GM12878 (cell line): ENCODE data around the gene FOXP1. TPM values are rescaled to one million over a fixed set of nuclear protein-coding genes. Genes with fewer than 3 reads are reported as not detected.

Experiments
- ATAC-seq: fragments of 200-7000 bp; cut with Tn5 transposase; 3 replicates; pipeline ENCODE4 v1.9.1; 2020; ENCODE audit warnings: mild to moderate bottlenecking, moderate library complexity
- BruUV-seq: library from RNA; stranded (reverse); fragments of 400-500 nt; replicated peaks from 2 replicates; lab custom pipeline; 2021; lab: Mats Ljungman, UMichigan
- CTCF ChIA-PET: fragments of 300-600 bp; sonication (Branson Sonifier 250); formaldehyde crosslinking; extraction: SDS; loops from one replicate; lab custom pipeline; 2021; ENCODE audit warnings: inconsistent platforms; lab: Yijun Ruan, JAX
- POLR2A ChIA-PET: fragments of 350-600 bp; formaldehyde crosslinking; extraction: SDS; loops from one replicate; lab custom pipeline; 2021; ENCODE audit warnings: inconsistent platforms; lab: Charles Lee
- RAD21 ChIA-PET: fragments of 300-600 bp; sonication (Branson Sonifier 250); formaldehyde crosslinking; loops from one replicate; lab custom pipeline; 2023; ENCODE audit warnings: antibody characterized with exemption; ENCODE audit not compliant: unreplicated experiment; lab: Charles Lee
- SMC1A ChIA-PET: fragments of 300-600 bp; sonication (Branson Sonifier 250); formaldehyde crosslinking; loops from one replicate; lab custom pipeline; 2023; ENCODE audit not compliant: unreplicated experiment, uncharacterized antibody; lab: Charles Lee
- DNase-seq: peaks from one replicate; pipeline ENCODE4 v3.0.0-alpha.2; 2011; ENCODE audit warnings: low read depth, low spot score
- FAIRE-seq: peaks from 3 replicates; lab custom pipeline; 2011; peaks lifted over from hg19 to GRCh38; lab: Jason Lieb, UNC
- H2AFZ ChIP-seq: 2 replicates; pipeline ENCODE4 v1.6.0; 2011; ENCODE audit warnings: low read depth, low read length, control low read depth; ENCODE audit not compliant: control insufficient read depth
- H3K27ac ChIP-seq: 2 replicates; pipeline ENCODE4 v1.5.1; 2011; ENCODE audit warnings: control low read depth; ENCODE audit not compliant: control insufficient read depth, insufficient read depth
- H3K27me3 ChIP-seq, 2 experiments: replicated peaks in 1 of 2; 2 replicates each; pipeline versions ENCODE4 v1.6.0 to v1.6.1; 2011; ENCODE audit warnings: low read length in 1 of 2; ENCODE audit not compliant: control insufficient read depth in 2 of 2, insufficient read depth in 2 of 2
- H3K36me3 ChIP-seq, 2 experiments: 2 replicates each; pipeline ENCODE4 v1.5.1; 2011; ENCODE audit warnings: low read length in 1 of 2; ENCODE audit not compliant: control insufficient read depth in 2 of 2, insufficient read depth in 2 of 2
- H3K4me1 ChIP-seq: 2 replicates; pipeline ENCODE4 v1.6.1; 2011; ENCODE audit warnings: mild to moderate bottlenecking, low read length, moderate library complexity, mixed read lengths; ENCODE audit not compliant: control insufficient read depth, insufficient read depth
- H3K4me2 ChIP-seq: 2 replicates; pipeline ENCODE4 v1.6.0; 2011; ENCODE audit warnings: control low read depth; ENCODE audit not compliant: control insufficient read depth, insufficient read depth
- H3K4me3 ChIP-seq: fragments of 200-600 bp; sonication (generic); 2 replicates; pipeline ENCODE4 v1.5.1; 2016
- H3K79me2 ChIP-seq: 2 replicates; pipeline ENCODE4 v1.6.0; 2011; ENCODE audit warnings: low read length; ENCODE audit not compliant: control insufficient read depth, insufficient read depth
- H3K9ac ChIP-seq: 2 replicates; pipeline ENCODE4 v1.8.0; 2011; ENCODE audit warnings: low read length, control low read depth, mixed read lengths; ENCODE audit not compliant: control insufficient read depth, insufficient read depth
- H3K9me3 ChIP-seq: replicated peaks from 3 replicates; pipeline ENCODE4 v1.5.1; 2011; ENCODE audit warnings: mild to moderate bottlenecking, low read length; ENCODE audit not compliant: control insufficient read depth, insufficient read depth
- H4K20me1 ChIP-seq: 2 replicates; pipeline ENCODE4 v1.6.0; 2011; ENCODE audit not compliant: control insufficient read depth, insufficient read depth
- E4F1 ChIP-seq: fragments of 450-650 bp; IDR thresholded peaks from 2 replicates; pipeline ENCODE4 v1.6.1; 2018; ENCODE audit warnings: borderline replicate concordance, mild to moderate bottlenecking; ENCODE audit not compliant: partially characterized antibody
- EGR1 ChIP-seq, 2 experiments: IDR thresholded peaks; 1 replicate in 1 of 2; 2 replicates in 1 of 2; pipeline ENCODE4 v1.6.1; 2011 to 2012; ENCODE audit warnings: low read depth in 2 of 2, low read length in 2 of 2, borderline replicate concordance in 1 of 2, mild to moderate bottlenecking in 1 of 2, moderate library complexity in 1 of 2
- MAX ChIP-seq: IDR thresholded peaks from 2 replicates; pipeline ENCODE4 v1.6.1; 2012; ENCODE audit warnings: low read depth, low read length, improper control_type of control experiment
- MEF2B ChIP-seq: fragments of 450-650 bp; IDR thresholded peaks from 2 replicates; pipeline ENCODE4 v1.6.1; 2018; ENCODE audit warnings: mild to moderate bottlenecking, moderate library complexity; ENCODE audit not compliant: partially characterized antibody, poor library complexity, severe bottlenecking
- PKNOX1 ChIP-seq: fragments of 450-650 bp; IDR thresholded peaks from 2 replicates; pipeline ENCODE4 v1.6.1; 2016; ENCODE audit warnings: mild to moderate bottlenecking
- POU2F2 ChIP-seq: IDR thresholded peaks from 3 replicates; pipeline ENCODE4 v1.6.1; 2011; ENCODE audit warnings: low read depth, mild to moderate bottlenecking, low read length, borderline replicate concordance
- RAD21 ChIP-seq: IDR thresholded peaks from 2 replicates; pipeline ENCODE4 v1.6.1; 2011; ENCODE audit warnings: mild to moderate bottlenecking, low read depth, low read length, moderate library complexity; ENCODE audit not compliant: insufficient read depth
- SMAD5 ChIP-seq: IDR thresholded peaks from 2 replicates; pipeline ENCODE4 v1.6.1; 2016; ENCODE audit warnings: antibody characterized with exemption, low read depth
- SMARCA5 ChIP-seq: fragments of 450-650 bp; IDR thresholded peaks from 2 replicates; pipeline ENCODE4 v1.6.1; 2017; ENCODE audit warnings: mild to moderate bottlenecking
- SPI1 ChIP-seq: IDR thresholded peaks from 2 replicates; pipeline ENCODE4 v1.6.1; 2011; ENCODE audit warnings: low read depth, mild to moderate bottlenecking, low read length, moderate library complexity, borderline replicate concordance; ENCODE audit not compliant: insufficient read depth
- SREBF1 ChIP-seq: IDR thresholded peaks from 2 replicates; pipeline ENCODE4 v1.6.1; 2012; ENCODE audit warnings: mild to moderate bottlenecking, low read length
- TCF12 ChIP-seq: IDR thresholded peaks from 2 replicates; pipeline ENCODE4 v1.6.1; 2011; ENCODE audit warnings: low read depth, mild to moderate bottlenecking, low read length
- ZNF592 ChIP-seq: fragments of 450-650 bp; IDR thresholded peaks from 2 replicates; pipeline ENCODE4 v1.6.1; 2017; ENCODE audit warnings: mild to moderate bottlenecking, moderate library complexity
- WGBS: methylation state at CpG from one replicate; pipeline ENCODE4 v1.1.6; 2016; ENCODE audit warnings: low lambda C conversion rate; ENCODE audit not compliant: insufficient replicate concordance, insufficient coverage; ENCODE audit errors: missing lambda C conversion rate; 5-methylcytosine and 5-hydroxymethylcytosine counted together
- in situ Hi-C: fragments of 300-500 bp; cut with MboI; formaldehyde crosslinking; loops from 9 replicates; pipeline ENCODE4 v1.14.3; 2018; ENCODE audit warnings: mixed read lengths
- intact Hi-C: fragments of 100-400 bp; cut with micrococcal nuclease; formaldehyde crosslinking; loops from one replicate; pipeline ENCODE4 v1.14.2; 2022; ENCODE audit not compliant: unreplicated experiment
- polyA plus RNA-seq, 11 experiments: library from polyadenylated mRNA; depleted of rRNA in 4 of 11; unstranded in 6 of 11; stranded (reverse) in 5 of 11; fragments of >200 nt; fragmentation: Nextera tagmentation in 4 of 11; fragmentation: Illumina TruSeq in 1 of 11; extraction: Ambion mirVana in 4 of 11; extraction: Trizol in 1 of 11; gene quantifications; 1 replicate in 1 of 11; 2 replicates in 10 of 11; pipeline versions ENCODE4 v1.2.1 to v1.2.3, GENCODE V29; 2011 to 2016; ENCODE audit warnings: inconsistent platforms in 2 of 11, missing spikeins in 2 of 11, low read depth in 1 of 11
- total RNA-seq, 4 experiments: library from RNA; depleted of rRNA in 3 of 4; stranded (reverse); fragments of >200 nt in 3 of 4; fragmentation: Illumina TruSeq in 1 of 4; extraction: Trizol in 1 of 4; gene quantifications; 2 replicates each; pipeline versions ENCODE4 v1.2.1 to v1.2.3, GENCODE V29; 2013 to 2021

Gene FOXP1
- total and polyA plus RNA-seq, 10 of the 15 experiments (the other 5 are each of a cell fraction or from before 2014, with no cell fraction given), result 0.05 to 1.6 (median 0.20) TPM; not detected in 1

- no peak for TF ChIP-seq ZNF592
- no peak for TF ChIP-seq SREBF1
- no peak for TF ChIP-seq PKNOX1
Measured at GRCh38 chr3:71406972-71407810, 176.3 kb downstream of the FOXP1 start (continued).

GRCh38 chr3:71402911-71403310 lies 180.6 kb downstream of the FOXP1 start:
- H3K27me3 ChIP-seq, result peaks cover 0 to 7% of the 10 kb centered on the region in 2 experiments; a peak in 2 of 4 replicates
- in situ Hi-C loops, result no loop called here
- ATAC-seq, result peak; percentile 36; the same call in 2 of the 3 replicates
- no peaks in the 10 kb centered on the region for H3K9me3 ChIP-seq
- no peaks in the 10 kb centered on the region for H3K36me3 ChIP-seq
- SMC1A ChIA-PET, result no interaction called here
- POLR2A ChIA-PET, result no interaction called here
- FAIRE-seq, result no peak
- no peak overlapping the region for H3K27ac ChIP-seq
- peaks cover 1% of the 10 kb centered on the region; the same call in 1 of the 2 replicates for H3K4me1 ChIP-seq
- RAD21 ChIA-PET, result no interaction called here
- no peaks in the 10 kb centered on the region for H4K20me1 ChIP-seq
- no peak overlapping the region for H3K4me3 ChIP-seq
- H3K79me2 ChIP-seq, result no peaks in the 10 kb centered on the region
- no peak overlapping the region for H2AFZ ChIP-seq
- H3K4me2 ChIP-seq, result no peak overlapping the region
- DNase-seq, result no peak
- no peak overlapping the region for H3K9ac ChIP-seq
- no TSS peak for BruUV-seq
- WGBS, result 0% methylated on average over 2 of the region's 2 CpGs
- CTCF ChIA-PET, result no interaction called here
- intact Hi-C loops, result no loop called here
- no peak for TF ChIP-seq MEF2B
- TF ChIP-seq POU2F2, result no peak
- TF ChIP-seq MAX, result no peak
- no peak for TF ChIP-seq SPI1
- no peak for TF ChIP-seq TCF12
- TF ChIP-seq EGR1 (IDR thresholded peaks at IDR 0.05; ENCODE audit: borderline replicate concordance in 1 of 2, low read depth in 2 of 2, low read length in 2 of 2), result no peak
- TF ChIP-seq RAD21, result no peak
- no peak for TF ChIP-seq SMAD5
- TF ChIP-seq E4F1, result no peak
- no peak for TF ChIP-seq SMARCA5
